Stomach (tissue), 4 donors: ENCODE results near the gene RXRA.

Experiments used
- EP300 ChIP-seq: sonication (generic); formaldehyde crosslinking; IDR thresholded peaks from one replicate; pipeline ENCODE4 v1.6.1; 2017; ENCODE audit warnings: antibody characterized with exemption
- POLR2A ChIP-seq, 4 donors: fragments of 450-650 bp; IDR thresholded peaks; one replicate each; pipeline ENCODE4 v1.6.1; 2016; ENCODE audit warnings: antibody characterized with exemption in 4 of 4, control low read depth in 2 of 4, mild to moderate bottlenecking in 1 of 4, moderate library complexity in 1 of 4
- POLR2AphosphoS5 ChIP-seq, 3 donors: sonication (generic); formaldehyde crosslinking; IDR thresholded peaks; one replicate each; pipeline ENCODE4 v1.6.1; 2016; ENCODE audit warnings: antibody characterized with exemption in 3 of 3
- TF ChIP-seq, protein P1 (sequence below), 7 experiments: fragments of 450-650 bp in 4 of 7; fragments of 200-600 bp in 3 of 7; sonication (generic) in 3 of 7; IDR thresholded peaks; one replicate each; pipeline ENCODE4 v1.5.1; 2016 to 2019; ENCODE audit warnings: antibody characterized with exemption in 7 of 7, control low read depth in 2 of 7, mild to moderate bottlenecking in 1 of 7

DNA sequence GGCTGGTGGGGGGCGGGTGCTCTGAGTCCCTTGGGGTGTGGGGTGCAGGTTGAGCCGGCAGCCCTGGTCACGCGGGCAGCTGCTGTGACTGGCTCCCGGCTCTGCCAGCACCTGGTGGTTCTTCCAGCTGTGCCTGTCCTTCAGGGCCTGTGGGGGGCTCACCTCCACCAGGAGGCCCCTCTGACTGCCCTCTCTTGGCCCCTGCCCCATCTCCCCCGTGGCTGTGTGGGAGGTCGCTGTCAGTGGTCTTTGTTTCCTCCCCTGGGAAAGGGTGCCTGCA is 3.3 kb downstream of the RXRA start:
- no peak for TF ChIP-seq POLR2A (IDR thresholded peaks at IDR 0.05)
- TF ChIP-seq POLR2AphosphoS5 (IDR thresholded peaks at IDR 0.05) = no peak
- TF ChIP-seq, protein P1, sequence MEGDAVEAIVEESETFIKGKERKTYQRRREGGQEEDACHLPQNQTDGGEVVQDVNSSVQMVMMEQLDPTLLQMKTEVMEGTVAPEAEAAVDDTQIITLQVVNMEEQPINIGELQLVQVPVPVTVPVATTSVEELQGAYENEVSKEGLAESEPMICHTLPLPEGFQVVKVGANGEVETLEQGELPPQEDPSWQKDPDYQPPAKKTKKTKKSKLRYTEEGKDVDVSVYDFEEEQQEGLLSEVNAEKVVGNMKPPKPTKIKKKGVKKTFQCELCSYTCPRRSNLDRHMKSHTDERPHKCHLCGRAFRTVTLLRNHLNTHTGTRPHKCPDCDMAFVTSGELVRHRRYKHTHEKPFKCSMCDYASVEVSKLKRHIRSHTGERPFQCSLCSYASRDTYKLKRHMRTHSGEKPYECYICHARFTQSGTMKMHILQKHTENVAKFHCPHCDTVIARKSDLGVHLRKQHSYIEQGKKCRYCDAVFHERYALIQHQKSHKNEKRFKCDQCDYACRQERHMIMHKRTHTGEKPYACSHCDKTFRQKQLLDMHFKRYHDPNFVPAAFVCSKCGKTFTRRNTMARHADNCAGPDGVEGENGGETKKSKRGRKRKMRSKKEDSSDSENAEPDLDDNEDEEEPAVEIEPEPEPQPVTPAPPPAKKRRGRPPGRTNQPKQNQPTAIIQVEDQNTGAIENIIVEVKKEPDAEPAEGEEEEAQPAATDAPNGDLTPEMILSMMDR (IDR thresholded peaks at IDR 0.05) = no peak
- no peak for TF ChIP-seq EP300
